H1 (cell line): ENCODE measurements around the gene HOXD11. TPM values are rescaled to one million over a fixed set of nuclear protein-coding genes. Genes with fewer than 3 reads are reported as not detected.

Experiments
- CTCF ChIA-PET: fragments of 300-600 bp; sonication (Branson Sonifier 250); formaldehyde crosslinking; loops from one replicate; lab custom pipeline; 2021; ENCODE audit not compliant: partially characterized antibody; lab: Charles Lee
- POLR2A ChIA-PET: fragments of 300-600 bp; sonication (Branson Sonifier 250); formaldehyde crosslinking; loops from one replicate; lab custom pipeline; 2021; ENCODE audit warnings: inconsistent platforms; ENCODE audit not compliant: partially characterized antibody; lab: Charles Lee
- DNase-seq, 2 experiments: peaks; one replicate each; pipeline versions ENCODE4 v3.0.0 to v3.0.0-alpha.2; 2010 to 2022; ENCODE audit warnings: low spot score in 2 of 2, low read depth in 1 of 2, mixed read lengths in 1 of 2
- FAIRE-seq: peaks from 2 replicates; lab custom pipeline; 2011; peaks lifted over from hg19 to GRCh38; lab: Jason Lieb, UNC
- H2AFZ ChIP-seq: 2 replicates; pipeline ENCODE4 v1.8.1; 2012; ENCODE audit warnings: low read length, inconsistent platforms
- H2AK5ac ChIP-seq: 2 replicates; pipeline ENCODE4 v1.6.1; 2013; ENCODE audit warnings: low read depth, low read length
- H2BK120ac ChIP-seq: replicated peaks from 2 replicates; pipeline ENCODE3; 2013; ENCODE audit warnings: low read depth, low read length, inconsistent platforms
- H2BK12ac ChIP-seq: 2 replicates; pipeline ENCODE4 v1.6.1; 2013; ENCODE audit warnings: low read depth, low read length
- H2BK15ac ChIP-seq: 2 replicates; pipeline ENCODE4 v1.6.1; 2013; ENCODE audit warnings: low read length
- H2BK20ac ChIP-seq: 2 replicates; pipeline ENCODE4 v1.6.1; 2013; ENCODE audit warnings: low read length
- H2BK5ac ChIP-seq: 2 replicates; pipeline ENCODE4 v1.6.1; 2013; ENCODE audit warnings: low read depth, low read length
- H3K14ac ChIP-seq: 2 replicates; pipeline ENCODE4 v1.6.1; 2013; ENCODE audit warnings: inconsistent platforms; ENCODE audit not compliant: insufficient read length
- H3K18ac ChIP-seq: 2 replicates; pipeline ENCODE4 v1.6.1; 2013; ENCODE audit warnings: low read length; ENCODE audit errors: extremely low read depth
- H3K23ac ChIP-seq: 2 replicates; pipeline ENCODE4 v1.6.1; 2013; ENCODE audit warnings: inconsistent platforms; ENCODE audit not compliant: insufficient read length
- H3K23me2 ChIP-seq: 2 replicates; pipeline ENCODE4 v1.6.1; 2013; ENCODE audit warnings: low read depth, low read length
- H3K27ac ChIP-seq: 2 replicates; pipeline ENCODE4 v1.6.1; 2011; ENCODE audit warnings: low read depth, low read length, inconsistent platforms
- H3K27me3 ChIP-seq, 4 experiments: replicated peaks in 1 of 4; 1 replicate in 1 of 4; 2 replicates in 3 of 4; pipeline versions ENCODE4 v1.6.1 to v1.8.1; 2011 to 2013; ENCODE audit warnings: low read length in 3 of 4, mild to moderate bottlenecking in 3 of 4, inconsistent platforms in 2 of 4, mixed read lengths in 2 of 4, moderate library complexity in 1 of 4; ENCODE audit not compliant: control insufficient read depth in 3 of 4, insufficient read depth in 3 of 4; ENCODE audit errors: extremely low read depth in 1 of 4
- H3K36me3 ChIP-seq, 4 experiments: 2 replicates each; pipeline versions ENCODE4 v1.6.1 to v1.8.1; 2011 to 2013; ENCODE audit warnings: mild to moderate bottlenecking in 4 of 4, low read length in 3 of 4, moderate library complexity in 2 of 4, control low read depth in 1 of 4, inconsistent platforms in 1 of 4; ENCODE audit not compliant: insufficient read depth in 4 of 4, control insufficient read depth in 2 of 4
- H3K4ac ChIP-seq: replicated peaks from 2 replicates; pipeline ENCODE3; 2013; ENCODE audit warnings: low read length, low read depth, mixed read lengths, inconsistent platforms; ENCODE audit not compliant: insufficient read length
- H3K4me1 ChIP-seq, 4 experiments: replicated peaks in 1 of 4; 1 replicate in 1 of 4; 2 replicates in 3 of 4; pipeline versions ENCODE4 v1.6.1 to v1.8.1; 2011 to 2013; ENCODE audit warnings: low read length in 3 of 4, inconsistent platforms in 2 of 4, mixed read lengths in 1 of 4; ENCODE audit not compliant: insufficient read depth in 4 of 4, control insufficient read depth in 3 of 4
- H3K4me2 ChIP-seq, 2 experiments: 2 replicates each; pipeline versions ENCODE4 v1.6.1 to v1.8.1; 2011 to 2013; ENCODE audit warnings: low read depth in 2 of 2, low read length in 2 of 2, control low read depth in 1 of 2, inconsistent platforms in 1 of 2, mild to moderate bottlenecking in 1 of 2; ENCODE audit not compliant: insufficient read depth in 1 of 2
- H3K4me3 ChIP-seq, 4 experiments: fragments of 200-600, 300-600 bp in 1 of 4; sonication (generic), shearing (Covaris generic), sonication (Bioruptor Twin) in 1 of 4; 2 replicates each; pipeline versions ENCODE4 v1.5.1 to v1.8.1; 2011 to 2016; ENCODE audit warnings: low read length in 4 of 4, low read depth in 3 of 4, control low read depth in 2 of 4, inconsistent platforms in 2 of 4, mild to moderate bottlenecking in 2 of 4, mixed read lengths in 1 of 4, moderate library complexity in 1 of 4; ENCODE audit not compliant: insufficient read depth in 2 of 4; ENCODE audit errors: extremely low read depth in 1 of 4
- H3K56ac ChIP-seq: replicated peaks from 2 replicates; pipeline ENCODE3; 2013; ENCODE audit warnings: low read depth, mild to moderate bottlenecking, mixed read lengths, low read length, inconsistent platforms; ENCODE audit not compliant: insufficient read length
- H3K79me1 ChIP-seq: 2 replicates; pipeline ENCODE4 v1.6.1; 2013; ENCODE audit warnings: low read depth, low read length, control low read depth
- H3K79me2 ChIP-seq, 2 experiments: 2 replicates each; pipeline versions ENCODE4 v1.6.1 to v1.8.1; 2012 to 2013; ENCODE audit warnings: low read length in 2 of 2, mild to moderate bottlenecking in 2 of 2, inconsistent platforms in 1 of 2; ENCODE audit not compliant: insufficient read depth in 2 of 2, control insufficient read depth in 1 of 2
- H3K9ac ChIP-seq, 4 experiments: replicated peaks in 1 of 4; 1 replicate in 1 of 4; 2 replicates in 3 of 4; pipeline versions ENCODE4 v1.6.1 to v1.8.1; 2011 to 2013; ENCODE audit warnings: low read depth in 3 of 4, low read length in 3 of 4, control low read depth in 2 of 4, mild to moderate bottlenecking in 2 of 4, moderate library complexity in 2 of 4, inconsistent platforms in 1 of 4; ENCODE audit errors: extremely low read depth in 1 of 4
- H3K9me3 ChIP-seq, 2 experiments: 2 replicates each; pipeline versions ENCODE4 v1.6.1 to v1.8.1; 2012 to 2013; ENCODE audit warnings: mild to moderate bottlenecking in 2 of 2, moderate library complexity in 2 of 2, control low read depth in 1 of 2, inconsistent platforms in 1 of 2, low read depth in 1 of 2, low read length in 1 of 2, mixed read lengths in 1 of 2; ENCODE audit not compliant: insufficient read depth in 2 of 2
- H4K20me1 ChIP-seq, 2 experiments: replicated peaks in 1 of 2; 2 replicates each; pipeline versions ENCODE3 to v1.8.1; 2011 to 2013; ENCODE audit warnings: inconsistent platforms in 2 of 2, low read length in 2 of 2, mild to moderate bottlenecking in 1 of 2; ENCODE audit not compliant: insufficient read depth in 2 of 2, control insufficient read depth in 1 of 2
- H4K5ac ChIP-seq: 2 replicates; pipeline ENCODE4 v1.6.1; 2013; ENCODE audit warnings: low read length, low read depth, mixed read lengths, inconsistent platforms; ENCODE audit not compliant: insufficient read length
- H4K8ac ChIP-seq: 2 replicates; pipeline ENCODE4 v1.8.0; 2013; ENCODE audit warnings: mild to moderate bottlenecking, moderate library complexity, low read length, inconsistent platforms; ENCODE audit not compliant: insufficient read depth; ENCODE audit errors: extremely low read depth
- H4K91ac ChIP-seq: replicated peaks from 2 replicates; pipeline ENCODE3; 2013; ENCODE audit warnings: low read length, mixed read lengths, inconsistent platforms; ENCODE audit not compliant: insufficient read length
- BCL11A ChIP-seq, 2 experiments: IDR thresholded peaks; one replicate each; pipeline ENCODE4 v1.6.1; 2011; ENCODE audit warnings: low read depth in 2 of 2, low read length in 2 of 2, mild to moderate bottlenecking in 2 of 2
- CHD2 ChIP-seq: IDR thresholded peaks from 2 replicates; pipeline ENCODE4 v1.6.1; 2012; ENCODE audit warnings: low read length, improper control_type of control experiment
- CTCF ChIP-seq, 3 experiments: IDR thresholded peaks; 1 replicate in 2 of 3; 2 replicates in 1 of 3; pipeline versions ENCODE4 v1.5.1 to v1.6.1; 2011; ENCODE audit warnings: low read length in 3 of 3, mild to moderate bottlenecking in 3 of 3, inconsistent platforms in 2 of 3, low read depth in 1 of 3, moderate library complexity in 1 of 3; ENCODE audit not compliant: insufficient read depth in 1 of 3; ENCODE audit errors: control extremely low read depth in 1 of 3
- EZH2 ChIP-seq: fragments of 200-600 bp; sonication (generic); IDR thresholded peaks from 2 replicates; pipeline ENCODE4 v1.7.1; 2012; ENCODE audit warnings: low read depth, mild to moderate bottlenecking, moderate library complexity, low read length, inconsistent platforms; ENCODE audit not compliant: severe bottlenecking
- JUN ChIP-seq: IDR thresholded peaks from 2 replicates; pipeline ENCODE4 v1.6.1; 2011; ENCODE audit warnings: low read depth, mild to moderate bottlenecking, improper control_type of control experiment, low read length
- KDM4A ChIP-seq: IDR thresholded peaks from one replicate; pipeline ENCODE4 v1.7.1; 2012; ENCODE audit warnings: low read depth, mild to moderate bottlenecking, moderate library complexity, low read length, inconsistent platforms; ENCODE audit not compliant: severe bottlenecking
- POLR2A ChIP-seq, 2 experiments: IDR thresholded peaks; 1 replicate in 1 of 2; 2 replicates in 1 of 2; pipeline ENCODE4 v1.6.1; 2011; ENCODE audit warnings: low read depth in 2 of 2, low read length in 2 of 2, mild to moderate bottlenecking in 2 of 2; ENCODE audit errors: control extremely low read depth in 1 of 2
- SP1 ChIP-seq: IDR thresholded peaks from 2 replicates; pipeline ENCODE4 v1.6.1; 2011; ENCODE audit warnings: low read depth, low read length
- TAF1 ChIP-seq: IDR thresholded peaks from 2 replicates; pipeline ENCODE4 v1.6.1; 2011; ENCODE audit warnings: mild to moderate bottlenecking, low read depth, low read length
- WGBS, 2 experiments: shearing (Covaris generic) in 1 of 2; methylation state at CpG; one replicate each; pipeline versions ENCODE4 v1.1.6 to v1.1.7; 2013 to 2015; ENCODE audit warnings: low lambda C conversion rate in 2 of 2, mixed read lengths in 2 of 2, inconsistent platforms in 1 of 2, low coverage in 1 of 2, missing lambda C conversion rate in 1 of 2; ENCODE audit not compliant: insufficient replicate concordance in 2 of 2, insufficient coverage in 1 of 2, insufficient read length in 1 of 2; ENCODE audit errors: extremely low coverage in 1 of 2, missing lambda C conversion rate in 1 of 2; 5-methylcytosine and 5-hydroxymethylcytosine counted together
- polyA plus RNA-seq, 7 experiments: library from polyadenylated mRNA; depleted of rRNA in 3 of 7; stranded (reverse) in 5 of 7; unstranded in 2 of 7; fragments of >200 nt in 5 of 7; fragments of 200-250 nt in 2 of 7; gene quantifications; 1 replicate in 5 of 7; 2 replicates in 1 of 7; 4 replicates in 1 of 7; pipeline versions ENCODE4 v1.2.1 to v1.2.3, GENCODE V29; 2011 to 2013; ENCODE audit warnings: missing spikeins in 2 of 7, mixed read lengths in 2 of 7
- total RNA-seq: library from RNA; stranded (reverse); fragmentation: NEBNext Ultra II Directional; extraction: Animal tissue kit (Norgen Biotek cat#: 25700); gene quantifications from 2 replicates; pipeline ENCODE4 v1.2.1, GENCODE V29; 2021

Gene HOXD11
- total and polyA plus RNA-seq, 2 of the 8 experiments (the other 6 are each of a cell fraction or from before 2014, with no cell fraction given) = not detected

- no peak overlapping the region for H4K91ac ChIP-seq
- no peaks in the 10 kb centered on the region for H3K79me1 ChIP-seq
- no peak overlapping the region for H4K8ac ChIP-seq
- H4K20me1 ChIP-seq = peaks cover 15 to 17% of the 10 kb centered on the region in 2 experiments
- no peak overlapping the region for H2BK15ac ChIP-seq
- H2AFZ ChIP-seq = no peak overlapping the region
- ChIA-PET CTCF (interaction anchor here (0.6 to 7.8 kb wide), 20 partner anchors 8 to 830 kb away, joined by 3 to 130 read pairs (median 3); partner anchors contain the start of genes HOXD11, HOXD12 and HOXD13), POLR2A (interaction anchor here (2.5 kb wide), 1 partner anchor 17 kb away, joined by 8 read pairs; no protein-coding TSS in a partner anchor)
- no peak overlapping the region for H2BK120ac ChIP-seq
- no peaks in the 10 kb centered on the region for H3K79me2 ChIP-seq
- peaks cover 0 to 29% (median 12%) of the 10 kb centered on the region in 4 experiments; a peak in 5 of 7 replicates for H3K4me1 ChIP-seq
- no peak overlapping the region for H3K18ac ChIP-seq
- H3K23me2 ChIP-seq = peaks cover 6% of the 10 kb centered on the region; the same call in 1 of the 2 replicates
- peaks cover 0 to 5% (median 0%) of the 10 kb centered on the region in 4 experiments; a peak in 1 of 8 replicates for H3K36me3 ChIP-seq
- DNase-seq = peak in 1 of 2 experiments; percentile 65
- 4% methylated on average over 59 of the region's 68 CpGs; no CpG with 5 or more reads in 1 of the 2 experiments for WGBS, 2 experiments
- no peak overlapping the region for H2BK20ac ChIP-seq
- H3K14ac ChIP-seq = no peak overlapping the region
- peak overlapping the region; percentile 55 to 67 for H3K4me2 ChIP-seq
- H3K23ac ChIP-seq = no peak overlapping the region
- H3K4ac ChIP-seq = no peak overlapping the region
- H3K9me3 ChIP-seq = no peaks in the 10 kb centered on the region; a peak in 1 of 4 replicates
- H2BK5ac ChIP-seq = no peak overlapping the region
- no peak overlapping the region for H3K27ac ChIP-seq
- H2BK12ac ChIP-seq = no peak overlapping the region
- peaks cover 85 to 98% (median 92%) of the 10 kb centered on the region in 4 experiments for H3K27me3 ChIP-seq
- no peak overlapping the region for H3K56ac ChIP-seq
- peak overlapping the region in 2 of 4 experiments; percentile 11 to 54; a peak in 4 of 8 replicates for H3K4me3 ChIP-seq
- FAIRE-seq = no peak
- H2AK5ac ChIP-seq = no peak overlapping the region
- no peak overlapping the region for H4K5ac ChIP-seq
- no peak overlapping the region for H3K9ac ChIP-seq
- TF ChIP-seq KDM4A (peak; percentile 69), BCL11A (IDR thresholded peaks at IDR 0.05; ENCODE audit: low read depth in 2 of 2, low read length in 2 of 2) (no peak), TAF1 (no peak), SP1 (no peak), JUN (no peak), EZH2 (peak; percentile 84), CTCF (IDR thresholded peaks at IDR 0.05; ENCODE audit: control extremely low read depth in 1 of 3, insufficient read depth in 1 of 3, low read depth in 1 of 3, low read length in 3 of 3) (no peak), POLR2A (IDR thresholded peaks at IDR 0.05; ENCODE audit: control extremely low read depth in 1 of 2, low read depth in 2 of 2, low read length in 2 of 2) (no peak), CHD2 (no peak)
These were observed 26.3 kb upstream of the HOXD11 start for GRCh38 chr2:176080540-176081375.
